ENCODE measurements around the gene ZNF782.
"Not testable (repeated sequence)": the region's sequence is repeated elsewhere in the genome, so short reads cannot be mapped to it uniquely, and the experiment has no call there.

ZNF782 gene

DNA sequence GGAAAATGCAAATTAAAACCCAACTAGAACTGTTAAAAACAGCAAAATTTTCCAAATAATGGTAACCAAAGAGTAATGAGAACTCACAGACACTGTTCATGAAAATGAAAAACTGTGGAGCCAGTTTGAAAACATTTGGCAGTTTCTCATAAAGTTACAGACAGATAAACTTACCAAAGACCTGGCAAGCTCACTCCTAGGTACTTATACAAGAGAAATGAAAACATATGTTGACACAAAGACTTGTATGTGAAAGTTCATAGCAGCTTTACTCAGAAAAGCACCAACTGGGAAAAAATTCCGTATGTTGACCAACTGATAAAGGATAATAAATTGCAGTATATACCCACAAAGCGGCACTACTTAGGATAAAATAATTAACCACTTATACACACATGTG is 10.3 kb downstream of the ZNF782 start:
- no peak overlapping the region for H3K27ac ChIP-seq
- TF ChIP-seq ZFX (IDR thresholded peaks at IDR 0.05) (no peak), CTCF (conservative IDR thresholded peaks at IDR 0.05) (no peak)

DNA sequence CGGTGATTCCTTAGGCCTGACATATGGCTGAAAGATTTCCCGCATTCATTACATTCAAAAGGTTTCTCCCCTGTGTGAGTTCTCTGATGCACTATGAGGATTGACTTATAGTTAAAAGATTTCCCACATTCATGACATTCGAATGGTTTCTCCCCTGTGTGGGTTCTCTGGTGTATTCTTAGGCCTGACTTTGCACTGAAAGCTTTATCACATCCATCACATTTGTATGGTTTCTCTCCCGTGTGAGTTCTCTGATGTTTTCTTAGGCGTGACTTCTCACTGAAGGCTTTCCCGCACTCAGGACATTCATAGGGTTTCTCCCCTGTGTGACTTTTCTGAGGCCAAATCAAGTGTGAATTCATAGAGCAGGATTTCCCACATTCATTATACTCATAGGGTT is 35.8 kb downstream of the ZNF782 start:
- no peak overlapping the region for H3K27ac ChIP-seq
- TF ChIP-seq CTCF (conservative IDR thresholded peaks at IDR 0.05) (no peak), ZFX (IDR thresholded peaks at IDR 0.05) (no peak)

DNA sequence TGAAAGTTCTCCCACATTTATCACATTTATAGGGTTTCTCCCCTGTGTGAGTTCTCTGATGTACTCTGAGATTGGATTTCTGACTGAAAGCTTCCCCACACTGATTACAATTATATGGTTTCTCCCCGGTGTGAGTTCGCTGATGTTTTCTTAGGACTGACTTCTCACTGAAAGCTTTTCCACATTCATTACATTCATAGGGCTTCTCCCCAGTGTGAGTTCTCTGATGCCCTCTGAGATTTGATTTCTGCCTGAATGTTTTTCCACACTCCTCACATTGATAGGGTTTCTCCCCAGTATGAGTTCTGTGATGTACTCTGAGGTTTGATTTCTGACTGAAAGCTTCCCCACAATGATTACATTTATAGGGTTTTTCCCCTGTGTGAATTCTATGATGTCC is 36.3 kb downstream of the ZNF782 start:
- no peak for TF ChIP-seq ZFX (IDR thresholded peaks at IDR 0.05)
- TF ChIP-seq CTCF (conservative IDR thresholded peaks at IDR 0.05), result no peak
- no peak overlapping the region for H3K27ac ChIP-seq

DNA sequence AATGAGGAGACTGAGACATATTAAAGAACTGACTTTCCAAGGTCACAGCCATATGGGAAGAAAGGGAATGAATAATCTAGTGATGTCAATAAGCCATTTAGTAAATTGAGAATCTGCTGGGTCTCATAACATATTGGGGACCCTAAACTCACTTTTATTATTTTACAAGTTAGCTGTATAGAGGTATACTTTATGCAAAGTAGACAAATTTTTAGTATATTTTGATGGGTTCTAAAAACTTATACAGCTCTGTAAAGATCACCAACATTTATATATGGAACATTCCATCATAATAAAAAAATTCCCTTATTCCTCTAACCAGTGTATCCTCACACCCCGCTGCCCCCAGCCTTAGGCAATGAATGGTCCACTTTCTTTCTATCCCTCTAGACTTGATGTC is 40.7 kb downstream of the ZNF782 start:
- TF ChIP-seq ZFX (IDR thresholded peaks at IDR 0.05) (no peak), CTCF (conservative IDR thresholded peaks at IDR 0.05) (no peak)
- no peak overlapping the region for H3K27ac ChIP-seq

DNA sequence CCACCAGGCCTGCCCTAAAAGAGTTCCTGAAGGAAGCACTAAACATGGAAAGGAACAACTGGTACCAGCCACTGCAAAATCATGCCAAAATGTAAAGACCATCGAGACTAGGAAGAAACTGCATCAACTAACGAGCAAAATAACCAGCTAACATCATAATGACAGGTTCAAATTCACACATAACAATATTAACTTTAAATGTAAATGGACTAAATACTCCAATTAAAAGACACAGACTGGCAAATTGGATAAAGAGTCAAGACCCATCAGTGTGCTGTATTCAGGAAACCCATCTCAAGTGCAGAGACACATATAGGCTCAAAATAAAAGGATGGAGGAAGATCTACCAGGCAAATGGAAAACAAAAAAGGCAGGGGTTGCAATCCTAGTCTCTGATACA is 55.4 kb downstream of the ZNF782 start:
- H3K27ac ChIP-seq, result not testable (repeated sequence)

DNA sequence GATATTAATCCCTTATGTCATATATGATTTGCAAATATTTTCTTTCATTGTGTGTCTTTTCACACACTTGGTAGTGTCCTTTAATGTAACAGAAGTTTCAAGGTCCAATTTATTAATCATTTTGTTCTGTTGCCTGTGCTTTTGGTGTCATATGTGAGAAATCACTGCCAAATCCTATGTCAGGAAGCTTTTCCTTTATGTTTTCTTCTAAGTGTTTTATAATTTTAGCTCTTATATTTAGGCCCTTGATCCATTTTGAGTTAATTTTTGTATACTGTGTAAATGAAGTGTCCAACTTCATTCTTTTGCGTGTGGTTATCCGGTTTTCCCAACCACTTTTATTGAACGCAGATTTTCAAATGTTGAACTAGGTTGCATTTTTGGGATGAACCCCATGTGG is 70.3 kb downstream of the ZNF782 start:
- TF ChIP-seq CTCF (conservative IDR thresholded peaks at IDR 0.05) (no peak), ZFX (IDR thresholded peaks at IDR 0.05) (no peak)
- no peak overlapping the region for H3K27ac ChIP-seq

DNA sequence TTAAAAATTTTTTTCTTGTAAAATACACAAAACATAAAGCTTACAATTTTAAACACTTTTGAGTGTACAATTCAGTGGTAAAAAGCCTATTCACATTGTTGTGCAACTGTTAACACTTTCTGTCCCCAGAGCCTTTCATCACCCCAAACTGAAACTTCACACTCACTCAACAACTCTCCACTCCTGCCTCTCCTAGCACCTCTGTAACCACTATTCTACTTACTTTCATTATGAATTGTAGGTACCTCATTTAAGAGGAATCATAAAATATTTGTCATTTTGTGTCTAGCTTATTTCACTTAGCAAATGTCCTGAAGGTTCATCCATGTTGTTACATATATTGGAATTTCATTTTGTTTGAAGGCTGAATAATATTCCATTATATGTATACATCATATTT is 72.1 kb downstream of the ZNF782 start:
- H3K27ac ChIP-seq, result no peak overlapping the region

More for the DNA sequence above, 72.1 kb downstream of the ZNF782 start:
- TF ChIP-seq ZFX (IDR thresholded peaks at IDR 0.05), result no peak
- TF ChIP-seq CTCF (conservative IDR thresholded peaks at IDR 0.05), result no peak

Measured in C4-2B (cell line).